Measurements from ENCODE around the gene KCNT1. TPM values are rescaled to one million over a fixed set of nuclear protein-coding genes. Genes with fewer than 3 reads are reported as not detected.

Gene KCNT1
- total RNA-seq, 1 experiment from 2014 or later = not detected

GRCh38 chr9:135697226-135697625, 4.8 kb upstream of the KCNT1 start:
- Histone ChIP-seq H3K27me3 (replicated peaks) (peaks cover 2% of the 10 kb centered on the region; the same call in 1 of the 2 replicates), H3K4me3 (no peak overlapping the region)

GRCh38 chr9:135698236-135698635, 3.7 kb upstream of the KCNT1 start:
- H3K36me3 ChIP-seq = no peaks in the 10 kb centered on the region
- H3K27me3 ChIP-seq (replicated peaks) = peaks cover 4% of the 10 kb centered on the region; the same call in 1 of the 2 replicates

More at GRCh38 chr9:135697226-135697625, 4.8 kb upstream of the KCNT1 start:
- Histone ChIP-seq H3K9me3 (replicated peaks) (no peaks in the 10 kb centered on the region), H3K36me3 (no peaks in the 10 kb centered on the region), H3K27ac (no peak overlapping the region), H3K4me1 (replicated peaks) (peaks cover 3% of the 10 kb centered on the region; the same call in 1 of the 2 replicates)
- no peak for DNase-seq (ENCODE audit: low read depth in 1 of 2, low spot score in 2 of 2)

GRCh38 chr9:135698767-135699166, 3.2 kb upstream of the KCNT1 start:
- H3K27me3 ChIP-seq (replicated peaks) = peaks cover 4% of the 10 kb centered on the region; the same call in 1 of the 2 replicates
- no peaks in the 10 kb centered on the region for H3K36me3 ChIP-seq
- H3K9me3 ChIP-seq (replicated peaks) = no peaks in the 10 kb centered on the region
- H3K4me1 ChIP-seq (replicated peaks) = peaks cover 3% of the 10 kb centered on the region; the same call in 1 of the 2 replicates
- no peak for DNase-seq (ENCODE audit: low read depth in 1 of 2, low spot score in 2 of 2)
- no peak overlapping the region for H3K27ac ChIP-seq
- H3K4me3 ChIP-seq = no peak overlapping the region

More at GRCh38 chr9:135698236-135698635, 3.7 kb upstream of the KCNT1 start:
- Histone ChIP-seq H3K9me3 (replicated peaks) (no peaks in the 10 kb centered on the region), H3K4me3 (no peak overlapping the region), H3K27ac (no peak overlapping the region), H3K4me1 (replicated peaks) (peaks cover 3% of the 10 kb centered on the region; the same call in 1 of the 2 replicates)
- DNase-seq (ENCODE audit: low read depth in 1 of 2, low spot score in 2 of 2) = no peak

GRCh38 chr9:135699440-135699839, 2.5 kb upstream of the KCNT1 start, which contains the start of gene SOHLH1:
TSS of gene SOHLH1 (minus strand) at chr9:135699481. CDS start at chr9:135699467, 14 bp downstream.
- Histone ChIP-seq H3K36me3 (no peaks in the 10 kb centered on the region), H3K27ac (no peak within 1 kb of the TSS), H3K9me3 (replicated peaks) (no peaks in the 10 kb centered on the region), H3K4me3 (no peak within 1 kb of the TSS), H3K4me1 (replicated peaks) (peaks cover 3% of the 10 kb centered on the region; the same call in 1 of the 2 replicates), H3K27me3 (replicated peaks) (peaks cover 4% of the 10 kb centered on the region; the same call in 1 of the 2 replicates)
- DNase-seq (ENCODE audit: low read depth in 1 of 2, low spot score in 2 of 2) = no peak

- Histone ChIP-seq H3K27me3 (replicated peaks) (peaks cover 4% of the 10 kb centered on the region; the same call in 1 of the 2 replicates), H3K4me3 (no peak overlapping the region), H3K9me3 (replicated peaks) (no peaks in the 10 kb centered on the region), H3K4me1 (replicated peaks) (peaks cover 3% of the 10 kb centered on the region; the same call in 1 of the 2 replicates), H3K36me3 (no peaks in the 10 kb centered on the region), H3K27ac (no peak overlapping the region)
- no peak for DNase-seq (ENCODE audit: low read depth in 1 of 2, low spot score in 2 of 2)
Measured at GRCh38 chr9:135700525-135700924, 1.5 kb upstream of the KCNT1 start.

- H3K36me3 ChIP-seq = no peaks in the 10 kb centered on the region
- no peaks in the 10 kb centered on the region for H3K9me3 ChIP-seq (replicated peaks)
- DNase-seq (ENCODE audit: low read depth in 1 of 2, low spot score in 2 of 2) = no peak
- H3K4me3 ChIP-seq = no peak overlapping the region
- H3K4me1 ChIP-seq (replicated peaks) = 0 out of 2 replicates have a peak, but pooled peaks cover 3% of the 10 kb centered on the region
- H3K27me3 ChIP-seq (replicated peaks) = peaks cover 4% of the 10 kb centered on the region; the same call in 1 of the 2 replicates
- H3K27ac ChIP-seq = no peak overlapping the region
Measured at GRCh38 chr9:135701067-135701958, 672 bp upstream of the KCNT1 start.

- DNase-seq (ENCODE audit: low read depth in 1 of 2, low spot score in 2 of 2) = no peak
- H3K27ac ChIP-seq = no peak overlapping the region
- no peaks in the 10 kb centered on the region for H3K9me3 ChIP-seq (replicated peaks)
- no peak overlapping the region for H3K4me3 ChIP-seq
- no peaks in the 10 kb centered on the region for H3K36me3 ChIP-seq
- H3K27me3 ChIP-seq (replicated peaks) = peaks cover 4% of the 10 kb centered on the region; the same call in 1 of the 2 replicates
- 0 out of 2 replicates have a peak, but pooled peaks cover 3% of the 10 kb centered on the region for H3K4me1 ChIP-seq (replicated peaks)
Measured at GRCh38 chr9:135703726-135704125, 1.7 kb downstream of the KCNT1 start.

GRCh38 chr9:135704483-135704882, 2.5 kb downstream of the KCNT1 start:
- Histone ChIP-seq H3K9me3 (replicated peaks) (no peaks in the 10 kb centered on the region), H3K4me1 (replicated peaks) (0 out of 2 replicates have a peak, but pooled peaks cover 3% of the 10 kb centered on the region), H3K36me3 (no peaks in the 10 kb centered on the region), H3K4me3 (no peak overlapping the region), H3K27ac (no peak overlapping the region), H3K27me3 (replicated peaks) (peaks cover 4% of the 10 kb centered on the region; the same call in 1 of the 2 replicates)
- DNase-seq (ENCODE audit: low read depth in 1 of 2, low spot score in 2 of 2) = no peak

GRCh38 chr9:135705376-135705775, 3.4 kb downstream of the KCNT1 start:
- no peaks in the 10 kb centered on the region for H3K36me3 ChIP-seq
- H3K9me3 ChIP-seq (replicated peaks) = no peaks in the 10 kb centered on the region
- 0 out of 2 replicates have a peak, but pooled peaks cover 3% of the 10 kb centered on the region for H3K4me1 ChIP-seq (replicated peaks)
- peaks cover 4% of the 10 kb centered on the region for H3K27me3 ChIP-seq (replicated peaks)
- DNase-seq (ENCODE audit: low read depth in 1 of 2, low spot score in 2 of 2) = no peak
- H3K4me3 ChIP-seq = no peak overlapping the region
- no peak overlapping the region for H3K27ac ChIP-seq

GRCh38 chr9:135706288-135706687, 4.3 kb downstream of the KCNT1 start:
- H3K4me1 ChIP-seq (replicated peaks) = 0 out of 2 replicates have a peak, but pooled peaks cover 3% of the 10 kb centered on the region
- no peaks in the 10 kb centered on the region for H3K36me3 ChIP-seq
- DNase-seq (ENCODE audit: low read depth in 1 of 2, low spot score in 2 of 2) = no peak
- H3K27me3 ChIP-seq (replicated peaks) = peaks cover 4% of the 10 kb centered on the region
- no peaks in the 10 kb centered on the region for H3K9me3 ChIP-seq (replicated peaks)
- no peak overlapping the region for H3K4me3 ChIP-seq
- no peak overlapping the region for H3K27ac ChIP-seq

GRCh38 chr9:135707252-135708138, 5.5 kb downstream of the KCNT1 start:
- Histone ChIP-seq H3K4me1 (replicated peaks) (no peaks in the 10 kb centered on the region), H3K27me3 (replicated peaks) (peaks cover under 1% of the 10 kb centered on the region; the same call in 1 of the 2 replicates), H3K4me3 (no peak overlapping the region), H3K36me3 (no peaks in the 10 kb centered on the region), H3K27ac (no peak overlapping the region), H3K9me3 (replicated peaks) (no peaks in the 10 kb centered on the region)
- no peak for DNase-seq (ENCODE audit: low read depth in 1 of 2, low spot score in 2 of 2)

- Histone ChIP-seq H3K9me3 (replicated peaks) (no peaks in the 10 kb centered on the region), H3K4me3 (no peak overlapping the region), H3K4me1 (replicated peaks) (no peaks in the 10 kb centered on the region), H3K36me3 (no peaks in the 10 kb centered on the region), H3K27me3 (replicated peaks) (peaks cover 6% of the 10 kb centered on the region; the same call in 1 of the 2 replicates), H3K27ac (no peak overlapping the region)
- no peak for DNase-seq (ENCODE audit: low read depth in 1 of 2, low spot score in 2 of 2)
Measured at GRCh38 chr9:135708164-135708563, 6.2 kb downstream of the KCNT1 start.

GRCh38 chr9:135711391-135711790, 9.4 kb downstream of the KCNT1 start:
- H3K4me3 ChIP-seq = no peak overlapping the region
- no peaks in the 10 kb centered on the region for H3K4me1 ChIP-seq (replicated peaks)
- H3K9me3 ChIP-seq (replicated peaks) = no peaks in the 10 kb centered on the region
- no peaks in the 10 kb centered on the region for H3K36me3 ChIP-seq
- no peak overlapping the region for H3K27ac ChIP-seq
- peaks cover 31% of the 10 kb centered on the region for H3K27me3 ChIP-seq (replicated peaks)
- DNase-seq (ENCODE audit: low read depth in 1 of 2, low spot score in 2 of 2) = no peak

Data from SJSA1 (cell line).